Renal pelvis (tissue), 12 donors: ENCODE data around the gene CEP170. TPM values are rescaled to one million over a fixed set of nuclear protein-coding genes. Genes with fewer than 3 reads are reported as not detected.

Experiments
- DNase-seq: peaks from one replicate; pipeline ENCODE4 v3.0.0-alpha.2; 2013
- long read RNA-seq, 16 experiments: transcript quantifications; one replicate each; lab custom pipeline, GENCODE V29; 2026
- polyA plus RNA-seq, 3 donors: library from polyadenylated mRNA; unstranded; fragments of 120-200 nt; gene quantifications; one replicate each; pipeline ENCODE4 v1.2.1, GENCODE V29; 2013; ENCODE audit not compliant: insufficient read length in 3 of 3

The CEP170 gene
- 10 to 100 TPM; 53.9 to 57.8 (median 54.4) TPM for polyA plus RNA-seq
- long read RNA-seq, donor 1, partial matches to known transcripts: 56 of 84 reads
- long read RNA-seq, donor 1, other reads (novel, unspliced or antisense): 25 of 84 reads
- long read RNA-seq, donor 2, partial matches to known transcripts: 7 of 8 reads
- long read RNA-seq, donor 2, other reads (novel, unspliced or antisense): 0 of 8 reads
- long read RNA-seq, donor 3, partial matches to known transcripts: 0 of 1 reads
- long read RNA-seq, donor 3, other reads (novel, unspliced or antisense): 0 of 1 reads
- long read RNA-seq, donor 4, partial matches to known transcripts: 27 of 40 reads
- long read RNA-seq, donor 4, other reads (novel, unspliced or antisense): 12 of 40 reads
- long read RNA-seq, donor 5, partial matches to known transcripts: 0 of 7 reads
- long read RNA-seq, donor 5, other reads (novel, unspliced or antisense): 6 of 7 reads
- long read RNA-seq, donor 6, partial matches to known transcripts: 5 of 5 reads
- long read RNA-seq, donor 6, other reads (novel, unspliced or antisense): 0 of 5 reads
- long read RNA-seq, donor 7, full-length matches to known transcripts: 2 of 13 reads
- long read RNA-seq, donor 7, partial matches to known transcripts: 6 of 13 reads
- long read RNA-seq, donor 7, other reads (novel, unspliced or antisense): 5 of 13 reads
- long read RNA-seq, donor 8, full-length matches to known transcripts: 2 of 2 reads
- long read RNA-seq, donor 8, partial matches to known transcripts: 0 of 2 reads
- long read RNA-seq, donor 8, other reads (novel, unspliced or antisense): 0 of 2 reads
- long read RNA-seq, donor 9, partial matches to known transcripts: 61 of 63 reads
- long read RNA-seq, donor 9, other reads (novel, unspliced or antisense): 0 of 63 reads
- long read RNA-seq, donor 10: 0 reads
- long read RNA-seq, donor 11: 0 reads
- long read RNA-seq, donor 12, partial matches to known transcripts: 42 of 83 reads
- long read RNA-seq, donor 12, other reads (novel, unspliced or antisense): 39 of 83 reads
- long read RNA-seq, donor 13, partial matches to known transcripts: 17 of 19 reads
- long read RNA-seq, donor 13, other reads (novel, unspliced or antisense): 0 of 19 reads
- long read RNA-seq, donor 14: 0 reads
- long read RNA-seq, donor 15, partial matches to known transcripts: 6 of 8 reads
- long read RNA-seq, donor 15, other reads (novel, unspliced or antisense): 0 of 8 reads
- long read RNA-seq, donor 16, partial matches to known transcripts: 0 of 1 reads
- long read RNA-seq, donor 16, other reads (novel, unspliced or antisense): 0 of 1 reads

- peak; percentile 99 for DNase-seq
These were observed at the start of gene CEP170 for GRCh38 chr1:243254927-243255790. Gene CEP170, minus strand, starts transcription at chr1:243255281. Its CDS starts 30,001 bp downstream, at chr1:243225280.

- DNase-seq: no peak
These were observed 46.0 kb upstream of the CEP170 start for GRCh38 chr1:243301059-243301458.

GRCh38 chr1:243299069-243299468, 44.0 kb upstream of the CEP170 start:
- no peak for DNase-seq

- no peak for DNase-seq
These were observed 39.6 kb upstream of the CEP170 start for GRCh38 chr1:243294723-243295121.

- no peak for DNase-seq
These were observed 39.1 kb upstream of the CEP170 start for GRCh38 chr1:243293941-243294722.

GRCh38 chr1:243292117-243292516, 37.0 kb upstream of the CEP170 start:
- DNase-seq: no peak

GRCh38 chr1:243291292-243291691, 36.2 kb upstream of the CEP170 start:
- no peak for DNase-seq

GRCh38 chr1:243288062-243288461, 33.0 kb upstream of the CEP170 start:
- DNase-seq: no peak

GRCh38 chr1:243287652-243288051, 32.6 kb upstream of the CEP170 start:
- DNase-seq: no peak

- DNase-seq: no peak
These were observed 32.0 kb upstream of the CEP170 start for GRCh38 chr1:243287123-243287460.

GRCh38 chr1:243286409-243287122, 31.5 kb upstream of the CEP170 start:
- no peak for DNase-seq

- DNase-seq: no peak
These were observed 26.6 kb upstream of the CEP170 start for GRCh38 chr1:243281672-243282071.

GRCh38 chr1:243280571-243281129, 25.6 kb upstream of the CEP170 start:
- DNase-seq: no peak

GRCh38 chr1:243275316-243275715, 20.2 kb upstream of the CEP170 start:
- DNase-seq: no peak

- DNase-seq: no peak
These were observed 18.9 kb upstream of the CEP170 start for GRCh38 chr1:243273945-243274344.

GRCh38 chr1:243273506-243273905, 18.4 kb upstream of the CEP170 start:
- DNase-seq: no peak

- no peak for DNase-seq
These were observed 17.3 kb upstream of the CEP170 start for GRCh38 chr1:243272401-243272800.

- no peak for DNase-seq
These were observed 16.9 kb upstream of the CEP170 start for GRCh38 chr1:243271996-243272395.
